OCI-LY1 (cell line): ENCODE results near the gene GARRE1.
"Not testable (repeated sequence)": the region's sequence is repeated elsewhere in the genome, so short reads cannot be mapped to it uniquely, and the experiment has no call there.

Experiments used
- EZH2 ChIP-seq: fragments of 200-600 bp; sonication (generic), shearing (Covaris generic); IDR thresholded peaks from 2 replicates; pipeline ENCODE4 v1.8.0; 2017; ENCODE audit warnings: borderline replicate concordance, mixed run types, mild to moderate bottlenecking, antibody characterized with exemption, low read length, moderate library complexity, mixed read lengths
- TF ChIP-seq, protein P1 (sequence below): fragments of 200-600 bp; sonication (generic), shearing (Covaris generic); IDR thresholded peaks from 2 replicates; pipeline ENCODE4 v1.5.1; 2017; ENCODE audit warnings: mild to moderate bottlenecking, antibody characterized with exemption, low read length, moderate library complexity, mixed read lengths

DNA sequence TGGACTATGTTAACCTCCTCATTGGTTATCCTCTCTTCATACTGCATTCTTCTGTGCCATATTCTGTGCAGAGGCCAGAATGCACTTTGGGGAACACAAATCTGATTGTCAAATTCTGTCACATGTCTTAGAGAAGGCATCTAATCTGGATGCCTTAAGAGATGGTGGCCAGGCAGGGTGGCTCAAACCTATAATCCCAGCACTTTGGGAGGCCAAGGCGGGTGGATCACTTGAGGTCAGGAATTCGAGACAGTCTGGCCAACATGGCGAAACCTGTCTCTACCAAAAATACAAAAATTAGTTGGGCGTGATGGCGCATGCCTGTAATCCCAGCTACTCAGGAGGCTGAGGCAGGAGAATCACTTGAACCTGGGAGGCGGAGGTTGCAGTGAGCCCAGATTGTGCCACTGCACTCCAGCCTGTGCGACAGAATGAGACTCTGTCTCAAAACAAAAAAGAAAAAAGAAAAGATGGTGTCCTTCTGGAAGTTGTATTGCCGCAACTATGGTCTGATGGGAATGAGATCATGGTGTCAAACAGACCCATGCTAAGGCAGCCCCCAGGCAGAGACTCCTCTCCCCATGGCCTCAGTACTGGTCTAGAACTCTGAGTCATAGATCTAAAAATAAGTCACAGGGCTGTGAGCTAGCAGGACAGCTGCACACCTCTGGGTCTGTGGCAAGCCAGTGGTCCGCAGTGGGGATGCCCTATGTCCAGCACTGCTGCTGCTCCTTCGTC is 11.0 kb upstream of the GARRE1 start:
- TF ChIP-seq, protein P1, sequence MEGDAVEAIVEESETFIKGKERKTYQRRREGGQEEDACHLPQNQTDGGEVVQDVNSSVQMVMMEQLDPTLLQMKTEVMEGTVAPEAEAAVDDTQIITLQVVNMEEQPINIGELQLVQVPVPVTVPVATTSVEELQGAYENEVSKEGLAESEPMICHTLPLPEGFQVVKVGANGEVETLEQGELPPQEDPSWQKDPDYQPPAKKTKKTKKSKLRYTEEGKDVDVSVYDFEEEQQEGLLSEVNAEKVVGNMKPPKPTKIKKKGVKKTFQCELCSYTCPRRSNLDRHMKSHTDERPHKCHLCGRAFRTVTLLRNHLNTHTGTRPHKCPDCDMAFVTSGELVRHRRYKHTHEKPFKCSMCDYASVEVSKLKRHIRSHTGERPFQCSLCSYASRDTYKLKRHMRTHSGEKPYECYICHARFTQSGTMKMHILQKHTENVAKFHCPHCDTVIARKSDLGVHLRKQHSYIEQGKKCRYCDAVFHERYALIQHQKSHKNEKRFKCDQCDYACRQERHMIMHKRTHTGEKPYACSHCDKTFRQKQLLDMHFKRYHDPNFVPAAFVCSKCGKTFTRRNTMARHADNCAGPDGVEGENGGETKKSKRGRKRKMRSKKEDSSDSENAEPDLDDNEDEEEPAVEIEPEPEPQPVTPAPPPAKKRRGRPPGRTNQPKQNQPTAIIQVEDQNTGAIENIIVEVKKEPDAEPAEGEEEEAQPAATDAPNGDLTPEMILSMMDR: not testable (repeated sequence)
- TF ChIP-seq EZH2: not testable (repeated sequence)
